SK-N-SH (cell line): Measurements from ENCODE around the gene CALD1.

Experiments used
- CHD2 ChIP-seq: fragments of 150-350 bp; IDR thresholded peaks from 2 replicates; pipeline ENCODE4 v1.6.1; 2018; ENCODE audit warnings: low read length; ENCODE audit not compliant: partially characterized antibody
- EP300 ChIP-seq, 2 experiments: IDR thresholded peaks; 2 replicates each; pipeline versions ENCODE4 v1.4.0 to v1.6.1; 2012; ENCODE audit warnings: borderline replicate concordance in 1 of 2, low read depth in 1 of 2, low read length in 1 of 2
- JUND ChIP-seq: IDR thresholded peaks from 2 replicates; pipeline ENCODE4 v1.4.0; 2012
- NFIC ChIP-seq: IDR thresholded peaks from 2 replicates; pipeline ENCODE4 v1.4.0; 2012; ENCODE audit warnings: borderline replicate concordance
- NRF1 ChIP-seq: IDR thresholded peaks from 2 replicates; pipeline ENCODE4 v1.6.1; 2012; ENCODE audit warnings: low read depth, mild to moderate bottlenecking, low read length
- POLR2AphosphoS5 ChIP-seq: IDR thresholded peaks from 2 replicates; pipeline ENCODE4 v1.6.1; 2012; ENCODE audit warnings: low read depth, low read length
- SMC3 ChIP-seq: IDR thresholded peaks from 2 replicates; pipeline ENCODE4 v1.6.1; 2012; ENCODE audit warnings: low read depth, low read length, improper control_type of control experiment
- TCF12 ChIP-seq: IDR thresholded peaks from 2 replicates; pipeline ENCODE4 v1.4.0; 2012
- TF ChIP-seq, protein P1 (sequence below): fragments of 200-600 bp; sonication (generic); IDR thresholded peaks from 2 replicates; pipeline ENCODE4 v1.6.1; 2017; ENCODE audit warnings: antibody characterized with exemption, mild to moderate bottlenecking, moderate library complexity

DNA sequence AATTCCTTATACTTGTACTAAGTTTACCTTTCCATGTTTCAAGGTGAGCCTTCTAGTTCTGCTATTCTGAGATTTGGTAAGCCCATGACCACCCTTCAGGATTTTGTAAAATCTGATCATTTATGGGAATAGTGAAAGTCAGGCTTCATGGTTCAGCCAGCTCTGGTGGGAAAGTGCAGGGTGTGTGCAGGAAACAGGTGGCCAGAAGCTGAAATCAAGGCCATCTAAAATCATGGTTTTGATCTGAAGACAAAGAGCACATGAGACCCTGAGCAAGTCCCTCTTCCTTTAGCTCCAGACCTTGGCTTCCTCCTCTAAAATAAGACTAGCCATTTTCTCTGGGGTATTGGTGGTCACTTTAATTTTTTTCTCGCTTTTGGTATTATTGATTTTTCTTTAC, 91.3 kb downstream of the CALD1 start:
- TF ChIP-seq JUND (no peak), CHD2 (no peak), POLR2AphosphoS5 (no peak), TCF12 (no peak), NFIC (no peak), NRF1 (no peak), SMC3 (no peak), EP300 (IDR thresholded peaks at IDR 0.05; ENCODE audit: borderline replicate concordance in 1 of 2, low read depth in 1 of 2, low read length in 1 of 2) (no peak)
- TF ChIP-seq, protein P1, sequence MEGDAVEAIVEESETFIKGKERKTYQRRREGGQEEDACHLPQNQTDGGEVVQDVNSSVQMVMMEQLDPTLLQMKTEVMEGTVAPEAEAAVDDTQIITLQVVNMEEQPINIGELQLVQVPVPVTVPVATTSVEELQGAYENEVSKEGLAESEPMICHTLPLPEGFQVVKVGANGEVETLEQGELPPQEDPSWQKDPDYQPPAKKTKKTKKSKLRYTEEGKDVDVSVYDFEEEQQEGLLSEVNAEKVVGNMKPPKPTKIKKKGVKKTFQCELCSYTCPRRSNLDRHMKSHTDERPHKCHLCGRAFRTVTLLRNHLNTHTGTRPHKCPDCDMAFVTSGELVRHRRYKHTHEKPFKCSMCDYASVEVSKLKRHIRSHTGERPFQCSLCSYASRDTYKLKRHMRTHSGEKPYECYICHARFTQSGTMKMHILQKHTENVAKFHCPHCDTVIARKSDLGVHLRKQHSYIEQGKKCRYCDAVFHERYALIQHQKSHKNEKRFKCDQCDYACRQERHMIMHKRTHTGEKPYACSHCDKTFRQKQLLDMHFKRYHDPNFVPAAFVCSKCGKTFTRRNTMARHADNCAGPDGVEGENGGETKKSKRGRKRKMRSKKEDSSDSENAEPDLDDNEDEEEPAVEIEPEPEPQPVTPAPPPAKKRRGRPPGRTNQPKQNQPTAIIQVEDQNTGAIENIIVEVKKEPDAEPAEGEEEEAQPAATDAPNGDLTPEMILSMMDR: no peak
